ENCODE measurements around the gene KIAA0319L.

GRCh38 chr1:35488336-35488735 is 68.9 kb downstream of the KIAA0319L start:
- TF ChIP-seq GATA2 (IDR thresholded peaks at IDR 0.05; ENCODE audit: low read depth, low read length) (no peak), GATA3 (IDR thresholded peaks at IDR 0.05; ENCODE audit: low read depth, low read length) (no peak)

All from SH-SY5Y (cell line).